ENCODE results near the gene CD3E. TPM values are rescaled to one million over a fixed set of nuclear protein-coding genes. Genes with fewer than 3 reads are reported as not detected.

Gene CD3E
- total and polyA plus RNA-seq, 2 donors, result 203 to 328 TPM

DNA sequence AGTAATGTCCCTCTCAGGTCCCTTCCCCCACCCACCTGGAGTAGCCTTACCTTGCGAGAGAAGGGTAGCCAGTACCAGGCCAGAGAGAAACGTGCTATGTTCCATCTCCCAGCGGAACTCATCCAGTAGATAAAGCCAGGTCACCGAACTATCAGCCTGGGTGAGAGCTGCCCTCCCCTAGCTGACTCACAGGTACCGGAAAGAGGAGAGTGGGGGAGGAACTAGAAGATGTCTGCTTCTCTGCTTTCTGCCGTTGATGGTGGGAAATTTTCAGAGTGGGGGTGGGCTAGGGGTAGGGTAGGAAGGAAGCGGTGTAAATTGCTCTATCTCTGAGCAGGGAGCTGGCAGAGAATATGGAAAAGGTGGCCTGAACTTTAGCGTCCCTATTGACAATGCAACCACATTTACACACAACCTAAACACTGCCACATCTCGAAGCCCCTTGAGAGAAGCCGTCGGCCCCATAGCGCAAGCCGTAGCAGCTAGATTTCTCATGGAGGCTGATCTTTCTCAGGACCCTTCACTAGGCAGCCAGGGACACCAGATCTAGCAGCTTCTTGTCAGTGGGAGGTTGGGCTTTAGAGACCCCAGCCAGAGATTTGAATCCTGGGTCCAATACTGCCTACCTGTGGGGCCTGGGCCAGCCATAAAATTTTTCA lies 38.1 kb downstream of the CD3E start, which contains the start of gene CD3D:
TSS of gene CD3D (minus strand) at position 203 of the 659 bp plus-strand sequence. CDS start at position 105, 98 bp downstream.
- peak in 7 of 9 donors; percentile 74 to 93 (median 83) for DNase-seq (ENCODE audit: low read depth in 6 of 9, low spot score in 9 of 9)
- Histone ChIP-seq H3K36me3 (ENCODE audit: control insufficient read depth in 2 of 2, insufficient read depth in 2 of 2, low read length in 1 of 2) (peaks cover 23 to 54% of the 10 kb centered on the region in 2 donors), H3K27ac (ENCODE audit: low read depth in 1 of 2, low read length in 1 of 2) (peak within 1 kb of the TSS; percentile 93 to 95), H3K9me3 (ENCODE audit: control insufficient read depth in 2 of 2, insufficient read depth in 1 of 2, low read length in 1 of 2) (no peaks in the 10 kb centered on the region), H3K4me3 (ENCODE audit: low read length in 2 of 2) (peak within 1 kb of the TSS; percentile 65 to 95), H3K4me1 (ENCODE audit: control insufficient read depth in 2 of 2, insufficient read depth in 2 of 2, low read length in 2 of 2) (peaks cover 13 to 46% of the 10 kb centered on the region in 2 donors), H3K27me3 (ENCODE audit: control insufficient read depth in 2 of 2, insufficient read depth in 1 of 2, low read length in 1 of 2) (no peaks in the 10 kb centered on the region)
- WGBS, result 14% methylated on average over 13 of the region's 13 CpGs

- peak in 1 of 9 donors; percentile 60 for DNase-seq (ENCODE audit: low read depth in 6 of 9, low spot score in 9 of 9)
- H3K9me3 ChIP-seq (ENCODE audit: control insufficient read depth in 2 of 2, insufficient read depth in 1 of 2, low read length in 1 of 2), result no peaks in the 10 kb centered on the region
- H3K4me3 ChIP-seq (ENCODE audit: low read length in 2 of 2), result peak overlapping the region; percentile 65 to 95
- H3K27me3 ChIP-seq (ENCODE audit: control insufficient read depth in 2 of 2, insufficient read depth in 1 of 2, low read length in 1 of 2), result no peaks in the 10 kb centered on the region
- WGBS, result 65% methylated on average over 9 of the region's 9 CpGs
- H3K27ac ChIP-seq (ENCODE audit: low read depth in 1 of 2, low read length in 1 of 2), result peak overlapping the region; percentile 93 to 95
- H3K36me3 ChIP-seq (ENCODE audit: control insufficient read depth in 2 of 2, insufficient read depth in 2 of 2, low read length in 1 of 2), result peaks cover 22 to 54% of the 10 kb centered on the region in 2 donors
- H3K4me1 ChIP-seq (ENCODE audit: control insufficient read depth in 2 of 2, insufficient read depth in 2 of 2, low read length in 2 of 2), result peaks cover 17 to 46% of the 10 kb centered on the region in 2 donors
Observed at GRCh38 chr11:118343248-118343647, 38.7 kb downstream of the CD3E start.

DNA sequence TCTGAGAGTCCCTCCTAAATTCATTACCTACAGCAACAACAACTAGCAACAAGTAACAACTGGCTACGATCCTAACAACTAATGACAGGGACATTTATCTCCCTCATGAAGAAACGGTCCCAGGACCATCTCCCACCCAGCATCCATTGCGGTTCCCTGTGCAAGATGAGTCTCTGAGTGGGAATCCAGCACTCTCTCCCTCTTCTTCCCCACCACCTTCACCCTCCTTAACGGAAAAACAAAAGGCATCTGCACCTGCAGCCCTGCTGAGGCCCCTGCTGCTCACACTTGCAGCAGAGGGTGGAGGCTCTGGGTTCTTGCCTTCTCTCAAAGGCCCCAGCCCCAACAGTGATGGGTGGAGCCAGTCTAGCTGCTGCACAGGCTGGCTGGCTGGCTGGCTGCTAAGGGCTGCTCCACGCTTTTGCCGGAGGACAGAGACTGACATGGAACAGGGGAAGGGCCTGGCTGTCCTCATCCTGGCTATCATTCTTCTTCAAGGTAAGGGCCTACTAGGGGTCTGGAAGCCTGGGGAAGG lies 39.5 kb downstream of the CD3E start, which contains the start of gene CD3G:
TSS of gene CD3G (plus strand) at position 364 of the 535 bp plus-strand sequence. CDS start at position 444, 80 bp downstream.
- H3K27me3 ChIP-seq (ENCODE audit: control insufficient read depth in 2 of 2, insufficient read depth in 1 of 2, low read length in 1 of 2), result no peaks in the 10 kb centered on the region
- peak within 1 kb of the TSS; percentile 93 to 95 for H3K27ac ChIP-seq (ENCODE audit: low read depth in 1 of 2, low read length in 1 of 2)
- peak in 7 of 9 donors; percentile 77 to 95 (median 88) for DNase-seq (ENCODE audit: low read depth in 6 of 9, low spot score in 9 of 9)
- no peaks in the 10 kb centered on the region for H3K9me3 ChIP-seq (ENCODE audit: control insufficient read depth in 2 of 2, insufficient read depth in 1 of 2, low read length in 1 of 2)
- H3K36me3 ChIP-seq (ENCODE audit: control insufficient read depth in 2 of 2, insufficient read depth in 2 of 2, low read length in 1 of 2), result peaks cover 21 to 54% of the 10 kb centered on the region in 2 donors
- H3K4me1 ChIP-seq (ENCODE audit: control insufficient read depth in 2 of 2, insufficient read depth in 2 of 2, low read length in 2 of 2), result peaks cover 14 to 41% of the 10 kb centered on the region in 2 donors
- WGBS, result 11% methylated on average over 6 of the region's 6 CpGs
- peak within 1 kb of the TSS; percentile 65 to 95 for H3K4me3 ChIP-seq (ENCODE audit: low read length in 2 of 2)

DNA sequence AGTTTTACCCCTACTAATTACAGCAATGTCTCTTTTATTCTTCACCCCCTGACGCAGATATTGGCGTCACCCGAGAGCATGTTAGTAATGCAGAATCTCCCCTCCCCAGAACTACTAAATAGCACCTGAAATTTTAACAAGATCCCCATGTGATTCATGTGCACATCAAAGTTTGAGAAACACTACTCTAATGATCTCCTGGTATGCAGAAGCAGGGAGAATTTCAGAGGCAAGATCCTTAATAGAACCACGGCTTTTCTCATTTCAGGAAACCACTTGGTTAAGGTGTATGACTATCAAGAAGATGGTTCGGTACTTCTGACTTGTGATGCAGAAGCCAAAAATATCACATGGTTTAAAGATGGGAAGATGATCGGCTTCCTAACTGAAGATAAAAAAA lies 44.9 kb downstream of the CD3E start:
- no peak for DNase-seq (ENCODE audit: low read depth in 6 of 9, low spot score in 9 of 9)
- Histone ChIP-seq H3K4me3 (ENCODE audit: low read length in 2 of 2) (no peak overlapping the region), H3K36me3 (ENCODE audit: control insufficient read depth in 2 of 2, insufficient read depth in 2 of 2, low read length in 1 of 2) (peaks cover 32 to 73% of the 10 kb centered on the region in 2 donors), H3K27me3 (ENCODE audit: control insufficient read depth in 2 of 2, insufficient read depth in 1 of 2, low read length in 1 of 2) (no peaks in the 10 kb centered on the region), H3K27ac (ENCODE audit: low read depth in 1 of 2, low read length in 1 of 2) (no peak overlapping the region), H3K4me1 (ENCODE audit: control insufficient read depth in 2 of 2, insufficient read depth in 2 of 2, low read length in 2 of 2) (peaks cover 12 to 24% of the 10 kb centered on the region in 2 donors), H3K9me3 (ENCODE audit: control insufficient read depth in 2 of 2, insufficient read depth in 1 of 2, low read length in 1 of 2) (no peaks in the 10 kb centered on the region)
- 87% methylated on average over 6 of the region's 6 CpGs for WGBS

- peak overlapping the region in 1 of 2 donors; percentile 61 for H3K27ac ChIP-seq (ENCODE audit: low read depth in 1 of 2, low read length in 1 of 2)
- no peaks in the 10 kb centered on the region for H3K27me3 ChIP-seq (ENCODE audit: control insufficient read depth in 2 of 2, insufficient read depth in 1 of 2, low read length in 1 of 2)
- H3K4me3 ChIP-seq (ENCODE audit: low read length in 2 of 2), result no peak overlapping the region
- H3K4me1 ChIP-seq (ENCODE audit: control insufficient read depth in 2 of 2, insufficient read depth in 2 of 2, low read length in 2 of 2), result peaks cover 2 to 6% of the 10 kb centered on the region in 2 donors
- peaks cover 32 to 56% of the 10 kb centered on the region in 2 donors for H3K36me3 ChIP-seq (ENCODE audit: control insufficient read depth in 2 of 2, insufficient read depth in 2 of 2, low read length in 1 of 2)
- H3K9me3 ChIP-seq (ENCODE audit: control insufficient read depth in 2 of 2, insufficient read depth in 1 of 2, low read length in 1 of 2), result peaks cover 0 to 3% of the 10 kb centered on the region in 2 donors
- WGBS, result 22% methylated on average over 6 of the region's 6 CpGs
- DNase-seq (ENCODE audit: low read depth in 6 of 9, low spot score in 9 of 9), result peak in 3 of 9 donors; percentile 30 to 84 (median 54)
Observed at GRCh38 chr11:118353084-118353710, 48.7 kb downstream of the CD3E start.

DNA sequence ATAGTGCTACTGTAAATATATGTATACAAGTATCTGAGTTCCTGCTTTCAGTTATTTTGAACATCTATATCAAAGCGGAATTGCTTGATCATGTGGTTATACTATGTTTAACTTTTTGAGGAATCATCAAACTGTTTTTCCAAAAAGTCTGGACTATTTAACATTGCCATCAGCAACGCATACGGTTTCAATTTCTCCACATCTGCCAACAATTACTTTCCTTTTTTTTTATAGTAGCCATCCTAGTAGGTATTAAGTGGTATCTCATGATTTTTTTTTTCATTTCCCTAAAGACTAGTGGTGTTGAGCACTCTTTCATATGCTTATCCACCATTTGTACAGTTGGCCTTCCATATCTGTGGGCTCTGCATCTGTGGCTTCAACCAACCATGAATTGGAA lies 53.5 kb downstream of the CD3E start:
- Histone ChIP-seq H3K4me3 (ENCODE audit: low read length in 2 of 2) (no peak overlapping the region), H3K4me1 (ENCODE audit: control insufficient read depth in 2 of 2, insufficient read depth in 2 of 2, low read length in 2 of 2) (peaks cover 9 to 13% of the 10 kb centered on the region in 2 donors), H3K27me3 (ENCODE audit: control insufficient read depth in 2 of 2, insufficient read depth in 1 of 2, low read length in 1 of 2) (no peaks in the 10 kb centered on the region), H3K27ac (ENCODE audit: low read depth in 1 of 2, low read length in 1 of 2) (no peak overlapping the region), H3K36me3 (ENCODE audit: control insufficient read depth in 2 of 2, insufficient read depth in 2 of 2, low read length in 1 of 2) (peaks cover 3 to 11% of the 10 kb centered on the region in 2 donors), H3K9me3 (ENCODE audit: control insufficient read depth in 2 of 2, insufficient read depth in 1 of 2, low read length in 1 of 2) (peaks cover 0 to 3% of the 10 kb centered on the region in 2 donors)
- no peak for DNase-seq (ENCODE audit: low read depth in 6 of 9, low spot score in 9 of 9)
- 81% methylated on average over 3 of the region's 3 CpGs for WGBS

- peaks cover 2 to 10% of the 10 kb centered on the region in 2 donors for H3K36me3 ChIP-seq (ENCODE audit: control insufficient read depth in 2 of 2, insufficient read depth in 2 of 2, low read length in 1 of 2)
- H3K27ac ChIP-seq (ENCODE audit: low read depth in 1 of 2, low read length in 1 of 2), result peak within 1 kb of the TSS; percentile 73 to 89
- H3K4me3 ChIP-seq (ENCODE audit: low read length in 2 of 2), result peak within 1 kb of the TSS; percentile 67 to 78
- DNase-seq (ENCODE audit: low read depth in 6 of 9, low spot score in 9 of 9), result peak; percentile 92 to 99 (median 98)
- peaks cover 0 to 3% of the 10 kb centered on the region in 2 donors for H3K9me3 ChIP-seq (ENCODE audit: control insufficient read depth in 2 of 2, insufficient read depth in 1 of 2, low read length in 1 of 2)
- 5% methylated on average over 33 of the region's 33 CpGs for WGBS
- no peaks in the 10 kb centered on the region for H3K27me3 ChIP-seq (ENCODE audit: control insufficient read depth in 2 of 2, insufficient read depth in 1 of 2, low read length in 1 of 2)
- H3K4me1 ChIP-seq (ENCODE audit: control insufficient read depth in 2 of 2, insufficient read depth in 2 of 2, low read length in 2 of 2), result peaks cover 9 to 10% of the 10 kb centered on the region in 2 donors
Observed at GRCh38 chr11:118359295-118359958, 54.9 kb downstream of the CD3E start, which contains the start of gene UBE4A. UBE4A (plus strand) TSS chr11:118359600; CDS start chr11:118365081, 5,481 bp downstream.

GRCh38 chr11:118364956-118365615 lies 60.6 kb downstream of the CD3E start:
- 96% methylated on average over 3 of the region's 3 CpGs for WGBS
- Histone ChIP-seq H3K27me3 (ENCODE audit: control insufficient read depth in 2 of 2, insufficient read depth in 1 of 2, low read length in 1 of 2) (no peaks in the 10 kb centered on the region), H3K27ac (ENCODE audit: low read depth in 1 of 2, low read length in 1 of 2) (no peak overlapping the region), H3K9me3 (ENCODE audit: control insufficient read depth in 2 of 2, insufficient read depth in 1 of 2, low read length in 1 of 2) (no peaks in the 10 kb centered on the region), H3K4me3 (ENCODE audit: low read length in 2 of 2) (no peak overlapping the region), H3K36me3 (ENCODE audit: control insufficient read depth in 2 of 2, insufficient read depth in 2 of 2, low read length in 1 of 2) (peaks cover 39 to 41% of the 10 kb centered on the region in 2 donors), H3K4me1 (ENCODE audit: control insufficient read depth in 2 of 2, insufficient read depth in 2 of 2, low read length in 2 of 2) (peaks cover 2 to 7% of the 10 kb centered on the region in 2 donors)
- DNase-seq (ENCODE audit: low read depth in 6 of 9, low spot score in 9 of 9), result no peak

Data from thymus (tissue), 11 donors.